Forelimb muscle (tissue), 1 donor: Measurements from ENCODE around the gene UBE2S. TPM values are rescaled to one million over a fixed set of nuclear protein-coding genes. Genes with fewer than 3 reads are reported as not detected.

Experiments used
- DNase-seq: peaks from one replicate; pipeline ENCODE4 v3.0.0-alpha.2; 2013; ENCODE audit warnings: low read depth
- polyA plus RNA-seq: library from polyadenylated mRNA; unstranded; fragments of 120-200 nt; gene quantifications from one replicate; pipeline ENCODE4 v1.2.1, GENCODE V29; 2013; ENCODE audit not compliant: insufficient read length

Gene UBE2S
- polyA plus RNA-seq, 1 donor: 41.0 TPM

GRCh38 chr19:55384131-55384919 lies 23.3 kb downstream of the UBE2S start, which contains the start of gene TMEM238:
TSS of gene TMEM238 (minus strand) at chr19:55384292. CDS start at chr19:55384259, 33 bp downstream.
- DNase-seq: no peak

GRCh38 chr19:55383279-55384130 lies 24.1 kb downstream of the UBE2S start:
- no peak for DNase-seq

DNA sequence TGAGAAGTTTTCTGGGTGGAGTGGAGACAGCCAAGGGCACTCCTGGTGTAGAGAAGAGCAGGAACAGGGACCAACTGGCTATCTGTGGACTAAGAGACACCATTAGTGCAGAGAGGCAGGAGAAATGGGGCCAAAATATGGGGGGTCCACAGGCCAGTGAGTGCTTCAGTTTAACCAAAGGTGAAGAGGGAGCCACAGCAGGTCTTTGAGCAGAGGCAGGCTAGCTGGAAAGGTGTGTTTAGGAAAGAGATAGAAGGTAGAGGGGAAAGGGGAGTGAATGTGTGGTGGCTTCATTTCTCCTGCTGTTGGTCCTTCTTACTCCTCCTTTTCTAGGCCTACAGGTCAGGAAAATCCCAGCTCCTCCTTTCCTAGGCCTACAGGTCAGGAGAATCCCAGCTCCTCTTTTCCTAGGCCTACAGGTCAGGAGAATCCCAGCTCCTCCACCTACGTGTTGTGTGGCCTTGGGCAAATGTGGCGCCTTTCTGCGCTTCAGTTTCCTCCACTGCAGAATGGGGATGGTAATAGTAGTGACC lies 25.0 kb downstream of the UBE2S start:
- no peak for DNase-seq

- DNase-seq: no peak
Observed at GRCh38 chr19:55382013-55382412, 25.6 kb downstream of the UBE2S start.

DNA sequence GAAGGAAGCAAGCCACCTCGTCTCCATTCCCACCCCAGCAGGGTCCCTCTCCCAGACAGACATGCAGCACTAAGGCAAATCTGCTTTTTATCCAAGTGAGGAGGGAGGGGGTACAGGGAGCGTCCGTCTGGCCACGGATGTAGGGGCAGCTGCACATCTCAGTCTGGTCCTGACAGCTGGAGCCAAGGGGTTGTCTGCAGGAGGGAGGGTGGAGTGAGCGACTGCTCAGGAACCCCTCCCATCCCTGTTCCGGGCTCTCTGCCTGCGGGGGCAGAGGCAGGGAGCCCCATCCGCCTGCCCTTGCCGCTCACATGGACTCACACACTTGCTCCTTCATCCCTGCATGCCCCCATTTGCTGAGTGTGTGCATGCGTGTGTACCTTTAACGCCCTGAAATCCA lies 28.4 kb downstream of the UBE2S start:
- no peak for DNase-seq

DNA sequence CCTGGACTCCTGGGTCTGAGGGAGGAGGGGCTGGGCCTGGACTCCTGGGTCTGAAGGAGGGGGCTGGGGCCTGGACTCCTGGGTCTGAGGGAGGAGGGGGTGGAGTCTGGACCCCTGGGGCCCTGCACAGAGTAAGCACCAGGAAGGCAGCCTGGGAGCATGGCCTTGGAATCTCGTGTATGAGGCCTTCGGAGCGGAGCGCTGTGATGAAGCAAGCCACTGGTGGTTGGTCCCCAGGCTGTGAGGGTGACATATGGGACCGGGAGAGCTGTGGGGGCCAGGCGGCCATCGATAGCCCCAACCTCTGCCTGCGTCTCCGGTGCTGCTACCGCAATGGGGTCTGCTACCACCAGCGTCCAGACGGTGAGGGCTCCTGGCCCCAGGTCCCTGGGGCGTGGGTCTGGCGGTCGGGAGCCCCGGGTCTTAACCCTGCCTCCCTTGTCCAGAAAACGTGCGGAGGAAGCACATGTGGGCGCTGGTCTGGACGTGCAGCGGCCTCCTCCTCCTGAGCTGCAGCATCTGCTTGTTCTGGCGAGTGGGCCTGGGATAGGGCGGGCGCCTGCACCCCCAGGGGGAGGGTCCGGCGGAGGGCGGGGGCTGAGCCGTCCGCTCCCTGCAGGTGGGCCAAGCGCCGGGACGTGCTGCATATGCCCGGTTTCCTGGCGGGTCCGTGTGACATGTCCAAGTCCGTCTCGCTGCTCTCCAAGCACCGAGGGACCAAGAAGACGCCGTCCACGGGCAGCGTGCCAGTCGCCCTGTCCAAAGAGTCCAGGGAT lies 30.0 kb downstream of the UBE2S start:
- no peak for DNase-seq

DNA sequence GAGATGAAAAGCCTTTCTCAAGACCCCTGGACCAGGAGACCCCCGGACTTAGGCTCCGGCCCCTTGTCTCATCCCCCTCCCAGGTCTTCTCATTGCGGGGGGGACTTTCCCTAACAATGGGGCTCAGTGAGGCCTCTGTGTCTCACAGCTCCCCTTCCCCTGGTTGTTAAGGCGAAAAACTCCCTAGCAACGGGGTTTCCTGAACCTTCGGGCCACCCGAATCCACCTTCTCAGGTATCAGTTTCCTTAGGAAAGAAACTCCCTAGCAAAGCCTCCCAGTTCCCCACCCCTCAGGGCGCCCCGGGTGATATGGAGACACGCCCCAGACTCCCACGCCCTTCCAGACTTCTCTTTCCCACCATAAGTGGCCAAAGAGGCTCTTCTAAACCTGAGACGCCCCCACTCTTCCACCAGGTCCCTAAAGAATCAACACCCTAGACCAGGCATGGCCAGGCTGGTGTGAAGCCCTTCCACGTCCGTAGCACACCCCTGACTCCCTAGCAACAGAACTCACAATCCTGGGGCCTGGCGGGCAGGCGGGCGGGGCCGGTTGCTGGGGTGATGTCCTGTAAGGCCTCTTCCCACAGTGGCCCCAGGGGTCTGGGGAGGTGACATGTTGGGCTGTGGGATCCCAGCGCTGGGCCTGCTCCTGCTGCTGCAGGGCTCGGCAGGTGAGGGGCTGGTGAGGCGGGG lies 31.2 kb downstream of the UBE2S start, which contains the start of gene TMEM190:
Gene TMEM190, plus strand, starts transcription at position 586 of the 693 bp plus-strand sequence. Its CDS starts 28 bp downstream, at position 614.
- DNase-seq: no peak

DNA sequence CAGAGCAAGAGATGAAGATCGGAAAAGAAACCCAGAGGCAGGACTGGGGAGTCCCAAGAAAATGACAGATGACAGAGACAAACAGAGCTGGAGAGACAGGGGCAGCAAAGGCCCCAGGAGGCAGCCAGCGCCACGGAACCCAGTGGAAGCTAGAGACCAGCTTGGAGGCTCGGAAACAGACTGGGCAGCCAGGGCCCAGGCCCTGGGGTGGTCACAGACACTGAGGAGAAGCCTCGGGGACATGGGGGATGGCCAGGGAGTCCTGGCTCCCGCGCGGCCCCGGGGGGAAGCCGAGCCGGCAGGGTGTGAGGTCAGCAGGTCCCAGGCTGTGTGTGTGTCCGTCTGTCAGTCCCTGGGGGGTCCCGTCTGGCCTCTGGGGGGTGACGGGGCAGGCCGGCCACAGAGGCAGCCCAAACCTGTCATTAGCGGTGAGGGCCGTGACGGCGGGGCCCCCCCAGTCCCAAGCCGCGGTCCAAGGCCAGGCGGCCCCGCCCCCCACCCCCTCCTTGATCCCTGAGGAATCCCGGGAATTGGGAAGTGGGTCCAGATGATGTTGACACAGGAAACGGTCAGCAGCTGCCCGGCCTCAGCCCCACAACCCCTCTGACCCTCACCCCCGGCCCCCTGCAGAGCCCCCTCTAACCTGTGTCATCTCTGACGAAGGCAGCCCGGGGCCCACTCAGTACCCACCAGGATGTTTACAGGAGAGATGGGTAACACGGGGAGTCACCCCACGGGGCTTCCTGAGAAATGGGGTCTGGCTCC lies 33.4 kb downstream of the UBE2S start:
- DNase-seq: no peak

GRCh38 chr19:55373306-55373992 lies 34.1 kb downstream of the UBE2S start:
- DNase-seq: no peak

GRCh38 chr19:55372316-55373081 lies 35.1 kb downstream of the UBE2S start:
- no peak for DNase-seq

- no peak for DNase-seq
Observed at GRCh38 chr19:55370305-55370988, 37.1 kb downstream of the UBE2S start, which contains the start of gene IL11. TSS of gene IL11 (minus strand) at chr19:55370463. CDS start at chr19:55370310, 153 bp downstream.

DNA sequence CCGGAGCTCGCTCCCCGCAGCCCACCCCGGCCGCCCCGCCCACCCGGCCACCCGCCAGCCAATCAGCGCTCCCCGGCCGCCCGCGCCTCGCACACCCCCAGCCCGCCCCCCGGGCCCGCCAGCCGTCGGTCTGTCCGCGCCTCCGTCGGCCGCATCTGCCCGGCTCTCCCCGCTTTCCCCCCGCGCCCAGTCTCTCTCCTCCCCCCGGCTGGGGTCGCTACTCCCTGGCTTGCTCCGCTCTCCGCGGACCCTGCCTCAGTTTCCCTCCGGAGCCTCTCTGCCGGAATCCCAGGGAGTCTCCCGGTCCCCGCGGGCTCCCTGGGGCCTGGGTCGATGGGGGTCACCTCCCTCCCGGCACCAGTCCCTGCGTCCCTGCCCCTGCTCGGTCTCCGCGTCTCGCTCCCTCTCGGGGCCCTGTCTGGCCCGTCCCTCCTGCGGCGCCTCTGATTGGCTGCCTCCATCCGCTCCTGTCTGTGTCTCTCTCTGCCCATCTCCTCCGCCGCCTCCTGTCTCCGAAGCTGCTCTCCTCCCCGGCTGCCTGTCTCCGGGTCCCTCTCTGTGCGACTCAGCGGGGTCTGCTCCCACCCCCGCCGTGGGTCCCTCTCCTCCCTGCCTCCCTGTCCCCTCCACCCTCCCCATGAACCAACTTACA lies 37.8 kb downstream of the UBE2S start:
- no peak for DNase-seq

- DNase-seq: no peak
Observed at GRCh38 chr19:55368701-55369563, 38.7 kb downstream of the UBE2S start.

GRCh38 chr19:55368106-55368505 lies 39.5 kb downstream of the UBE2S start:
- no peak for DNase-seq

GRCh38 chr19:55366790-55367189 lies 40.8 kb downstream of the UBE2S start:
- no peak for DNase-seq

- DNase-seq: no peak
Observed at GRCh38 chr19:55365964-55366363, 41.6 kb downstream of the UBE2S start.

GRCh38 chr19:55365245-55365644 lies 42.3 kb downstream of the UBE2S start:
- no peak for DNase-seq
